GM12878 (cell line): Measurements from ENCODE around the gene PRRX1. TPM values are rescaled to one million over a fixed set of nuclear protein-coding genes. Genes with fewer than 3 reads are reported as not detected.

Source experiments
- ATAC-seq: fragments of 200-7000 bp; cut with Tn5 transposase; 3 replicates; pipeline ENCODE4 v1.9.1; 2020; ENCODE audit warnings: mild to moderate bottlenecking, moderate library complexity
- BruUV-seq: library from RNA; stranded (reverse); fragments of 400-500 nt; replicated peaks from 2 replicates; lab custom pipeline; 2021; lab: Mats Ljungman, UMichigan
- CTCF ChIA-PET: fragments of 300-600 bp; sonication (Branson Sonifier 250); formaldehyde crosslinking; extraction: SDS; loops from one replicate; lab custom pipeline; 2021; ENCODE audit warnings: inconsistent platforms; lab: Yijun Ruan, JAX
- POLR2A ChIA-PET: fragments of 350-600 bp; formaldehyde crosslinking; extraction: SDS; loops from one replicate; lab custom pipeline; 2021; ENCODE audit warnings: inconsistent platforms; lab: Charles Lee
- RAD21 ChIA-PET: fragments of 300-600 bp; sonication (Branson Sonifier 250); formaldehyde crosslinking; loops from one replicate; lab custom pipeline; 2023; ENCODE audit warnings: antibody characterized with exemption; ENCODE audit not compliant: unreplicated experiment; lab: Charles Lee
- SMC1A ChIA-PET: fragments of 300-600 bp; sonication (Branson Sonifier 250); formaldehyde crosslinking; loops from one replicate; lab custom pipeline; 2023; ENCODE audit not compliant: unreplicated experiment, uncharacterized antibody; lab: Charles Lee
- DNase-seq: peaks from one replicate; pipeline ENCODE4 v3.0.0-alpha.2; 2011; ENCODE audit warnings: low read depth, low spot score
- FAIRE-seq: peaks from 3 replicates; lab custom pipeline; 2011; peaks lifted over from hg19 to GRCh38; lab: Jason Lieb, UNC
- H2AFZ ChIP-seq: 2 replicates; pipeline ENCODE4 v1.6.0; 2011; ENCODE audit warnings: low read depth, low read length, control low read depth; ENCODE audit not compliant: control insufficient read depth
- H3K27ac ChIP-seq: 2 replicates; pipeline ENCODE4 v1.5.1; 2011; ENCODE audit warnings: control low read depth; ENCODE audit not compliant: control insufficient read depth, insufficient read depth
- H3K27me3 ChIP-seq, 2 experiments: replicated peaks in 1 of 2; 2 replicates each; pipeline versions ENCODE4 v1.6.0 to v1.6.1; 2011; ENCODE audit warnings: low read length in 1 of 2; ENCODE audit not compliant: control insufficient read depth in 2 of 2, insufficient read depth in 2 of 2
- H3K36me3 ChIP-seq, 2 experiments: 2 replicates each; pipeline ENCODE4 v1.5.1; 2011; ENCODE audit warnings: low read length in 1 of 2; ENCODE audit not compliant: control insufficient read depth in 2 of 2, insufficient read depth in 2 of 2
- H3K4me1 ChIP-seq: 2 replicates; pipeline ENCODE4 v1.6.1; 2011; ENCODE audit warnings: mild to moderate bottlenecking, low read length, moderate library complexity, mixed read lengths; ENCODE audit not compliant: control insufficient read depth, insufficient read depth
- H3K4me2 ChIP-seq: 2 replicates; pipeline ENCODE4 v1.6.0; 2011; ENCODE audit warnings: control low read depth; ENCODE audit not compliant: control insufficient read depth, insufficient read depth
- H3K4me3 ChIP-seq: fragments of 200-600 bp; sonication (generic); 2 replicates; pipeline ENCODE4 v1.5.1; 2016
- H3K79me2 ChIP-seq: 2 replicates; pipeline ENCODE4 v1.6.0; 2011; ENCODE audit warnings: low read length; ENCODE audit not compliant: control insufficient read depth, insufficient read depth
- H3K9ac ChIP-seq: 2 replicates; pipeline ENCODE4 v1.8.0; 2011; ENCODE audit warnings: low read length, control low read depth, mixed read lengths; ENCODE audit not compliant: control insufficient read depth, insufficient read depth
- H3K9me3 ChIP-seq: replicated peaks from 3 replicates; pipeline ENCODE4 v1.5.1; 2011; ENCODE audit warnings: mild to moderate bottlenecking, low read length; ENCODE audit not compliant: control insufficient read depth, insufficient read depth
- H4K20me1 ChIP-seq: 2 replicates; pipeline ENCODE4 v1.6.0; 2011; ENCODE audit not compliant: control insufficient read depth, insufficient read depth
- CTCF ChIP-seq, 3 experiments: IDR thresholded peaks in 2 of 3; conservative IDR thresholded peaks in 1 of 3; 2 replicates each; pipeline ENCODE4 v1.5.1; 2011; ENCODE audit warnings: low read depth in 3 of 3, low read length in 3 of 3, mild to moderate bottlenecking in 3 of 3, control low read depth in 2 of 3, moderate library complexity in 2 of 3, inconsistent platforms in 1 of 3, mixed read lengths in 1 of 3; ENCODE audit not compliant: control insufficient read depth in 2 of 3, insufficient read depth in 1 of 3; ENCODE audit errors: extremely low read depth in 1 of 3
- GATAD2B ChIP-seq: fragments of 450-650 bp; conservative IDR thresholded peaks from 2 replicates; pipeline ENCODE4 v1.6.1; 2017; ENCODE audit warnings: low read depth, mild to moderate bottlenecking, moderate library complexity
- LARP7 ChIP-seq: fragments of 450-650 bp; IDR thresholded peaks from 2 replicates; pipeline ENCODE4 v1.6.1; 2017; ENCODE audit warnings: mild to moderate bottlenecking
- MLLT1 ChIP-seq: fragments of 450-650 bp; IDR thresholded peaks from 2 replicates; pipeline ENCODE4 v1.6.1; 2016; ENCODE audit warnings: mild to moderate bottlenecking
- NR2F1 ChIP-seq: fragments of 450-650 bp; conservative IDR thresholded peaks from 2 replicates; pipeline ENCODE4 v1.6.1; 2017; ENCODE audit warnings: mild to moderate bottlenecking
- ZNF217 ChIP-seq: fragments of 450-650 bp; IDR thresholded peaks from 2 replicates; pipeline ENCODE4 v1.6.1; 2017; ENCODE audit warnings: antibody characterized with exemption, mild to moderate bottlenecking
- ZZZ3 ChIP-seq: IDR thresholded peaks from 2 replicates; pipeline ENCODE4 v1.6.1; 2011; ENCODE audit warnings: low read depth; ENCODE audit not compliant: control insufficient read depth, insufficient read length
- WGBS: methylation state at CpG from one replicate; pipeline ENCODE4 v1.1.6; 2016; ENCODE audit warnings: low lambda C conversion rate; ENCODE audit not compliant: insufficient replicate concordance, insufficient coverage; ENCODE audit errors: missing lambda C conversion rate; 5-methylcytosine and 5-hydroxymethylcytosine counted together
- in situ Hi-C: fragments of 300-500 bp; cut with MboI; formaldehyde crosslinking; loops from 9 replicates; pipeline ENCODE4 v1.14.3; 2018; ENCODE audit warnings: mixed read lengths
- intact Hi-C: fragments of 100-400 bp; cut with micrococcal nuclease; formaldehyde crosslinking; loops from one replicate; pipeline ENCODE4 v1.14.2; 2022; ENCODE audit not compliant: unreplicated experiment
- polyA plus RNA-seq, 11 experiments: library from polyadenylated mRNA; depleted of rRNA in 4 of 11; unstranded in 6 of 11; stranded (reverse) in 5 of 11; fragments of >200 nt; fragmentation: Nextera tagmentation in 4 of 11; fragmentation: Illumina TruSeq in 1 of 11; extraction: Ambion mirVana in 4 of 11; extraction: Trizol in 1 of 11; gene quantifications; 1 replicate in 1 of 11; 2 replicates in 10 of 11; pipeline versions ENCODE4 v1.2.1 to v1.2.3, GENCODE V29; 2011 to 2016; ENCODE audit warnings: inconsistent platforms in 2 of 11, missing spikeins in 2 of 11, low read depth in 1 of 11
- total RNA-seq, 4 experiments: library from RNA; depleted of rRNA in 3 of 4; stranded (reverse); fragments of >200 nt in 3 of 4; fragmentation: Illumina TruSeq in 1 of 4; extraction: Trizol in 1 of 4; gene quantifications; 2 replicates each; pipeline versions ENCODE4 v1.2.1 to v1.2.3, GENCODE V29; 2013 to 2021
- TF ChIP-seq, protein P1 (sequence below): IDR thresholded peaks from 2 replicates; pipeline ENCODE4 v1.6.1; 2012; ENCODE audit warnings: low read length, inconsistent platforms
- TF ChIP-seq, protein P2 (sequence below): fragments of 450-650 bp; IDR thresholded peaks from 2 replicates; pipeline ENCODE4 v1.6.1; 2017; ENCODE audit warnings: mild to moderate bottlenecking

PRRX1 gene
- total and polyA plus RNA-seq, 10 of the 15 experiments (the other 5 are each of a cell fraction or from before 2014, with no cell fraction given) = 0.42 to 64.6 (median 1.5) TPM

GRCh38 chr1:170664828-170665612 is 1.1 kb downstream of the PRRX1 start:
- in situ Hi-C loops = no loop called here
- Histone ChIP-seq H3K27ac (no peak overlapping the region), H3K9ac (no peak overlapping the region), H3K79me2 (no peaks in the 10 kb centered on the region), H2AFZ (no peak overlapping the region), H3K4me1 (no peaks in the 10 kb centered on the region), H3K4me3 (no peak overlapping the region), H3K4me2 (no peak overlapping the region), H3K27me3 (peaks cover 13 to 42% of the 10 kb centered on the region in 2 experiments), H3K36me3 (no peaks in the 10 kb centered on the region), H4K20me1 (no peaks in the 10 kb centered on the region), H3K9me3 (no peaks in the 10 kb centered on the region; the same call in 2 of the 3 replicates)
- ChIA-PET POLR2A (interaction anchor here (0.8 to 1.5 kb wide), 6 partner anchors 9 to 594 kb away, joined by 3 to 4 read pairs (median 4); no protein-coding TSS in a partner anchor), SMC1A (interaction anchor here (0.8 to 1.7 kb wide), 6 partner anchors 9 to 128 kb away, joined by 3 to 8 read pairs (median 4); no protein-coding TSS in a partner anchor), CTCF (interaction anchor here (0.9 to 1.2 kb wide), 3 partner anchors 9 to 121 kb away, joined by 3 read pairs; no protein-coding TSS in a partner anchor), RAD21 (interaction anchor here (0.6 to 1.9 kb wide), 15 partner anchors 9 to 597 kb away, joined by 3 to 7 read pairs (median 4); no protein-coding TSS in a partner anchor)
- 29% methylated on average over 30 of the region's 37 CpGs for whole genome bisulfite sequencing
- FAIRE-seq (no peak), ATAC-seq (peak; percentile 47), DNase-seq (no peak)
- intact Hi-C loops = loop anchor here (2.0 to 10.0 kb wide), 2 partner anchors 70 to 126 kb away; no protein-coding TSS in a partner anchor
- BruUV-seq = no TSS peak
- TF ChIP-seq GATAD2B (0 out of 2 replicates have a peak, but pooled peaks have one; percentile 5), LARP7 (peak; percentile 58), CTCF (IDR thresholded peaks at IDR 0.05 in 2 of 3, conservative IDR thresholded peaks at IDR 0.05 in 1 of 3; ENCODE audit: control insufficient read depth in 2 of 3, extremely low read depth in 1 of 3, insufficient read depth in 1 of 3, low read depth in 3 of 3, low read length in 3 of 3) (0 out of 6 replicates have a peak, but pooled peaks of 1 of the 3 experiments have one; percentile 4), ZNF217 (0 out of 2 replicates have a peak, but pooled peaks have one; percentile 23), ZZZ3 (no peak), MLLT1 (peak; percentile 78), NR2F1 (peak; percentile 47; the same call in 1 of the 2 replicates)
- TF ChIP-seq, protein P1, sequence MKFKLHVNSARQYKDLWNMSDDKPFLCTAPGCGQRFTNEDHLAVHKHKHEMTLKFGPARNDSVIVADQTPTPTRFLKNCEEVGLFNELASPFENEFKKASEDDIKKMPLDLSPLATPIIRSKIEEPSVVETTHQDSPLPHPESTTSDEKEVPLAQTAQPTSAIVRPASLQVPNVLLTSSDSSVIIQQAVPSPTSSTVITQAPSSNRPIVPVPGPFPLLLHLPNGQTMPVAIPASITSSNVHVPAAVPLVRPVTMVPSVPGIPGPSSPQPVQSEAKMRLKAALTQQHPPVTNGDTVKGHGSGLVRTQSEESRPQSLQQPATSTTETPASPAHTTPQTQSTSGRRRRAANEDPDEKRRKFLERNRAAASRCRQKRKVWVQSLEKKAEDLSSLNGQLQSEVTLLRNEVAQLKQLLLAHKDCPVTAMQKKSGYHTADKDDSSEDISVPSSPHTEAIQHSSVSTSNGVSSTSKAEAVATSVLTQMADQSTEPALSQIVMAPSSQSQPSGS = no peak
- TF ChIP-seq, protein P2, sequence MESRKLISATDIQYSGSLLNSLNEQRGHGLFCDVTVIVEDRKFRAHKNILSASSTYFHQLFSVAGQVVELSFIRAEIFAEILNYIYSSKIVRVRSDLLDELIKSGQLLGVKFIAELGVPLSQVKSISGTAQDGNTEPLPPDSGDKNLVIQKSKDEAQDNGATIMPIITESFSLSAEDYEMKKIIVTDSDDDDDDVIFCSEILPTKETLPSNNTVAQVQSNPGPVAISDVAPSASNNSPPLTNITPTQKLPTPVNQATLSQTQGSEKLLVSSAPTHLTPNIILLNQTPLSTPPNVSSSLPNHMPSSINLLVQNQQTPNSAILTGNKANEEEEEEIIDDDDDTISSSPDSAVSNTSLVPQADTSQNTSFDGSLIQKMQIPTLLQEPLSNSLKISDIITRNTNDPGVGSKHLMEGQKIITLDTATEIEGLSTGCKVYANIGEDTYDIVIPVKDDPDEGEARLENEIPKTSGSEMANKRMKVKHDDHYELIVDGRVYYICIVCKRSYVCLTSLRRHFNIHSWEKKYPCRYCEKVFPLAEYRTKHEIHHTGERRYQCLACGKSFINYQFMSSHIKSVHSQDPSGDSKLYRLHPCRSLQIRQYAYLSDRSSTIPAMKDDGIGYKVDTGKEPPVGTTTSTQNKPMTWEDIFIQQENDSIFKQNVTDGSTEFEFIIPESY = 0 out of 2 replicates have a peak, but pooled peaks have one; percentile 7
